RWPE2 (cell line): Measurements from ENCODE around the gene CHD9NB.

Experiments
- ATAC-seq: fragments of 200-7000 bp; cut with Tn5 transposase; 3 replicates; pipeline ENCODE4 v1.9.1; 2021; ENCODE audit warnings: low read depth
- DNase-seq: peaks from one replicate; pipeline ENCODE4 v3.0.0-alpha.2; 2020; ENCODE audit warnings: low spot score
- H3K27ac ChIP-seq: fragments of 450-650 bp; 2 replicates; pipeline ENCODE4 v1.5.1; 2017; ENCODE audit warnings: mild to moderate bottlenecking; ENCODE audit not compliant: poor library complexity, severe bottlenecking
- H3K27me3 ChIP-seq: fragments of 250-450 bp; sonication (Bioruptor Pico); 2 replicates; pipeline ENCODE4 v1.5.1; 2021; ENCODE audit warnings: mild to moderate bottlenecking, moderate library complexity; ENCODE audit not compliant: insufficient read depth, poor library complexity, severe bottlenecking
- H3K36me3 ChIP-seq: fragments of 250-450 bp; sonication (Bioruptor Pico); 2 replicates; pipeline ENCODE4 v1.5.1; 2020; ENCODE audit warnings: low read depth, mild to moderate bottlenecking, moderate library complexity
- H3K4me1 ChIP-seq: fragments of 250-450 bp; sonication (Bioruptor Pico); 2 replicates; pipeline ENCODE4 v1.5.1; 2021; ENCODE audit warnings: mild to moderate bottlenecking, moderate library complexity; ENCODE audit not compliant: insufficient read depth, poor library complexity, severe bottlenecking
- H3K4me3 ChIP-seq: fragments of 250-450 bp; sonication (Bioruptor Pico); 2 replicates; pipeline ENCODE4 v1.5.1; 2021; ENCODE audit warnings: mild to moderate bottlenecking, moderate library complexity; ENCODE audit not compliant: severe bottlenecking
- H3K9me3 ChIP-seq: fragments of 250-450 bp; sonication (Bioruptor Pico); 2 replicates; pipeline ENCODE4 v1.5.1; 2021; ENCODE audit warnings: mild to moderate bottlenecking, moderate library complexity; ENCODE audit not compliant: severe bottlenecking
- CTCF ChIP-seq: fragments of 450-650 bp; IDR thresholded peaks from one replicate; pipeline ENCODE4 v1.5.1; 2017; ENCODE audit warnings: mild to moderate bottlenecking, moderate library complexity; ENCODE audit not compliant: poor library complexity, severe bottlenecking

The CHD9NB gene

DNA sequence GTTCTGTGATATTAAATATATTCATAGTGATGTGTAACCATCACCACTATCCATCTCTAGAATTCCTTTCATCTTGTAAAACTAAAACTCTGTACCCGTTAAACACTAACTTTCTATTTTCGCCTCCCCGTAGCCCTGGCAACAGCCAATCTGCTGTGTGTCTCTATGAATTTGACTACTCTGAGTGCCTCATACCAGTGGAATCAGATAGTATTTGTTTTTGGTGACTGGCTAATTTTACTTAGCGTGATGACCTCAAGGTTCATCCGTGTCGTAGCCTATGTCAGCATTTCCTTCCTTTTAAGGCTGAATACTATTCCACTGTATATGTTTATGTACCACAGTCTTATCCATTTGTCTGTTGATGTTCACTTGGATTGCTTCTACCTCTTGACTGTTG lies 20.3 kb upstream of the CHD9NB start:
- DNase-seq = no peak
- no peak for ATAC-seq
- no peaks in the 10 kb centered on the region for H3K4me1 ChIP-seq

DNA sequence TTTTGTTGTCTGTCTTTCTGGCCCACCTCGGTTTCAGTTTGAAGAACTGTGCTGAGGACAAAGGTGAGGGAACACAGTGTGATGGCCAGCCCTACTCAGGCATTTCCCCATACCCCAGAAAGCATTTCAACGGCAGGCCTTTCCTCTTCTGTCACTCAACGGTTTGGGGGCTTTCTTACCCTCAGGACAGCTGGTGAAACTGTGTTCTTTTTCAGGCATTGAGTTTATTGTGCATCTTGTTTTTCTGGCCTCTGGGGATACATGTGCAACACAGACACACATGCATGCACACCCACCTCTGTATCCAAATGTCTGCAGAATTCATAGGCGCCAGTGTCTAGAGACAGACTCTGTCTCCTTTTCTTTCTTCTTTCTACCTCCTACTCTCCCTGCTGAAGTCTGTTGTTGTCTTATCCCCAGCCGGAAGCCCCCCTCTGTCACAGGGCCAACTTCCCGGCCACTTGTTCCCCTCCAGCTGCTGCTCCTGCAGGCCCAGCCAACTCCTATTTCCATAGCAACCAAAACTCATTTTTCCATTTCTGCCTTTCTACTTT lies 19.1 kb upstream of the CHD9NB start:
- ATAC-seq (no peak), DNase-seq (no peak)
- Histone ChIP-seq H3K36me3 (peaks cover 37% of the 10 kb centered on the region), H3K27ac (no peak overlapping the region), H3K4me3 (no peak overlapping the region), H3K9me3 (peaks cover 7% of the 10 kb centered on the region), H3K27me3 (no peaks in the 10 kb centered on the region), H3K4me1 (no peaks in the 10 kb centered on the region)
- TF ChIP-seq CTCF = no peak

More for the DNA sequence above, 20.3 kb upstream of the CHD9NB start:
- no peak for TF ChIP-seq CTCF
- Histone ChIP-seq H3K4me3 (no peak overlapping the region), H3K27ac (no peak overlapping the region), H3K9me3 (peaks cover 7% of the 10 kb centered on the region), H3K27me3 (no peaks in the 10 kb centered on the region), H3K36me3 (peaks cover 27% of the 10 kb centered on the region)

DNA sequence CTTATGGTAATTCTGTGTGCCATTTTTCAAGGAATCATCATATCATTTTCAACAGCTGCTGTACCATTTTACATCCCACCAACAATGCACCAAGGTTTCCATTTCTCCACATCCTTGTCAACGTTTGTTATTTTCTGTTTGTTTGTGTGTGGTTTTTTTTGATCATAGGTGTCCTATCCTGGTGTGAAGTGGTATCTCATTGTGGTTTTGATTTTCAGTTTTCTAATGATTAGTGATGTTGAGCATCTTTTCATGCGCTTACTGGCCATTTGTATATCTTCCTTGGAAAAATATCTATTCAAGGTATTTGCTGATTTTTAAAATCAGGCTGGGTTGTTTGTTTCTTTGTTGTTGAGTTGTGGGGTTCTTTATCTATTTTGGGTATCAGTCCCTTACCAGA lies 17.1 kb upstream of the CHD9NB start:
- Histone ChIP-seq H3K27me3 (no peaks in the 10 kb centered on the region), H3K27ac (no peak overlapping the region), H3K9me3 (peaks cover 7% of the 10 kb centered on the region), H3K36me3 (peaks cover 33% of the 10 kb centered on the region), H3K4me3 (no peak overlapping the region), H3K4me1 (no peaks in the 10 kb centered on the region)
- TF ChIP-seq CTCF = no peak
- no peak for DNase-seq
- ATAC-seq = no peak

DNA sequence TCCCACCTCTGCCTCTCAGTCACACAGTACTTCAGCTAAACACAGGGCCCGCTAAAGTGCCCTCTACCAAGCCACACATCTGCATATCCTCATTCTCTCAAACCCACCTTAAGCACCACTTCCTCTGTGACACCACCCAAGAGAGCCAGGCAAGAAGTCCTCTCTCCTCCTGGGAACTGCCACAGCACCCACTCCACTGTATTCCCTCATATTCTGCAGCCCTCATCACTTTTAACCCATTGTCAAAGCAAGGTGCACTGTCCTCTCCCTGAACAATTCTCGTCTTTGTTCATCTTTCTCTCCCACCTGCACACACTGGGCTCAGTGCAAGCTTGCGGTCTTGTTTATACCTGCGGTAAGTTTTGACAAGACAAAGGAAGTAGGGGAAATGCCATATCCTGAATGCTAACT lies 15.7 kb upstream of the CHD9NB start:
- H3K27me3 ChIP-seq = no peaks in the 10 kb centered on the region
- H3K9me3 ChIP-seq = no peaks in the 10 kb centered on the region
- no peak overlapping the region for H3K27ac ChIP-seq
- DNase-seq (no peak), ATAC-seq (no peak)
- H3K36me3 ChIP-seq = peaks cover 33% of the 10 kb centered on the region
- no peaks in the 10 kb centered on the region for H3K4me1 ChIP-seq
- TF ChIP-seq CTCF = no peak
- H3K4me3 ChIP-seq = no peak overlapping the region

DNA sequence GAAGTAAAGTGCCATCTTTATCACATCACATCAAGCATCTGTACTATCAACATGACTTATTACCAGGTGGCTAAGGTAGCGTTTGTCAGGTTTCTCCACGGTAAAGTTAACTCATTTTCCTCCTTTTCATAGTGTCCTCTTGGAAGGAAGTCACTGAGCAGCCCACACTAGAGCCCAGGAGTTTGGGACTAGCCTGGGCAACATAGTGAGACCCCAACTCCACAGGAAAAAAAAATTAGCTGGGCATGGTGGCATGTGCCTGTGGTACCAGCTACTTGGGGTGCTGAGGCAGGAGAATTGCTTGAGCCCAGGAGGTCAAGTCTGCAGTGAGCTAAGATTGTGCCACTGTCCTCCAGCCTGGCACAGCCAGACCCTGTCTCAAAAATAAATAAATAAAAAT lies 15.0 kb upstream of the CHD9NB start:
- Histone ChIP-seq H3K27ac (no peak overlapping the region), H3K9me3 (no peaks in the 10 kb centered on the region), H3K4me3 (no peak overlapping the region), H3K27me3 (no peaks in the 10 kb centered on the region), H3K36me3 (peaks cover 26% of the 10 kb centered on the region), H3K4me1 (no peaks in the 10 kb centered on the region)
- DNase-seq (no peak), ATAC-seq (no peak)
- TF ChIP-seq CTCF = no peak
